Brain microvascular endothelial cell (primary cell): ENCODE measurements around the gene ISG20L2.
A peak's percentile ranks its signal among the peaks of the same experiment; 100 is the strongest.

ENCODE experiments used
- DNase-seq: peaks from one replicate; pipeline ENCODE4 v3.0.0-alpha.2; 2020
- H3K27ac ChIP-seq: fragments of 250-450 bp; sonication (Bioruptor Pico); 2 replicates; pipeline ENCODE4 v1.5.1; 2020; ENCODE audit warnings: mild to moderate bottlenecking, moderate library complexity
- H3K27me3 ChIP-seq: fragments of 250-450 bp; sonication (Bioruptor Pico); replicated peaks from 2 replicates; pipeline ENCODE4 v1.5.1; 2020; ENCODE audit warnings: mild to moderate bottlenecking
- H3K36me3 ChIP-seq: fragments of 250-450 bp; sonication (Bioruptor Pico); replicated peaks from 2 replicates; pipeline ENCODE4 v1.5.1; 2020; ENCODE audit warnings: mild to moderate bottlenecking
- H3K4me3 ChIP-seq: 2 replicates; pipeline ENCODE4 v1.5.1; 2011; ENCODE audit warnings: low read depth, mild to moderate bottlenecking, control low read depth, low read length, moderate library complexity
- CTCF ChIP-seq: IDR thresholded peaks from 2 replicates; pipeline ENCODE4 v1.5.1; 2011; ENCODE audit warnings: low read depth, mild to moderate bottlenecking, moderate library complexity, low read length, control low read depth, inconsistent platforms; ENCODE audit errors: missing control alignments
- in situ Hi-C: cut with HindIII; loops from 2 replicates; pipeline ENCODE4 v1.10.0; 2017; ENCODE audit warnings: low sequenced_read_pairs, low pct_ligation_motif_present

Gene ISG20L2

GRCh38 chr1:156728599-156729462 is at the start of gene ISG20L2:
Gene ISG20L2, minus strand, starts transcription at chr1:156728766. Its CDS starts 1,114 bp downstream, at chr1:156727652.
- H3K36me3 ChIP-seq: peaks cover 7% of the 10 kb centered on the region
- H3K27me3 ChIP-seq: no peaks in the 10 kb centered on the region
- peak within 1 kb of the TSS; percentile 86 for H3K27ac ChIP-seq
- in situ Hi-C loops: no loop called here
- H3K4me3 ChIP-seq: peak within 1 kb of the TSS; percentile 96
- peak; percentile 98 for DNase-seq
- TF ChIP-seq CTCF: peak; percentile 3

GRCh38 chr1:156777573-156777972 is 49.0 kb upstream of the ISG20L2 start:
- in situ Hi-C loops: no loop called here
- Histone ChIP-seq H3K36me3 (no peaks in the 10 kb centered on the region), H3K4me3 (no peak overlapping the region), H3K27ac (no peak overlapping the region), H3K27me3 (no peaks in the 10 kb centered on the region)
- no peak for DNase-seq
- TF ChIP-seq CTCF: no peak

- no peak for TF ChIP-seq CTCF
Measured at GRCh38 chr1:156776942-156777341, 48.4 kb upstream of the ISG20L2 start.

GRCh38 chr1:156775799-156776198 is 47.2 kb upstream of the ISG20L2 start:
- H3K27ac ChIP-seq: no peak overlapping the region
- H3K36me3 ChIP-seq: peaks cover under 1% of the 10 kb centered on the region
- no peaks in the 10 kb centered on the region for H3K27me3 ChIP-seq
- no peak for TF ChIP-seq CTCF
- in situ Hi-C loops: no loop called here
- H3K4me3 ChIP-seq: no peak overlapping the region
- DNase-seq: no peak

More at GRCh38 chr1:156776942-156777341, 48.4 kb upstream of the ISG20L2 start:
- DNase-seq: no peak
- no peak overlapping the region for H3K4me3 ChIP-seq
- no peaks in the 10 kb centered on the region for H3K27me3 ChIP-seq
- no peak overlapping the region for H3K27ac ChIP-seq
- in situ Hi-C loops: no loop called here
- no peaks in the 10 kb centered on the region for H3K36me3 ChIP-seq

GRCh38 chr1:156773607-156774006 is 45.0 kb upstream of the ISG20L2 start:
- Histone ChIP-seq H3K36me3 (peaks cover 9% of the 10 kb centered on the region), H3K27ac (no peak overlapping the region), H3K27me3 (no peaks in the 10 kb centered on the region), H3K4me3 (no peak overlapping the region)
- DNase-seq: no peak
- in situ Hi-C loops: no loop called here
- TF ChIP-seq CTCF: no peak
